ENCODE data around the gene NCSTN. TPM values are rescaled to one million over a fixed set of nuclear protein-coding genes. Genes with fewer than 3 reads are reported as not detected.

Gene NCSTN
- total and polyA plus RNA-seq, 2 of the 13 experiments (the other 11 are each of a cell fraction or from before 2014, with no cell fraction given), result 44.2 to 247 TPM

GRCh38 chr1:160397651-160398050 lies 54.5 kb downstream of the NCSTN start:
- no peak overlapping the region for H3K4me3 ChIP-seq (replicated peaks in 1 of 3; ENCODE audit: insufficient read depth in 1 of 3, low read depth in 2 of 3, low read length in 3 of 3)
- intact Hi-C loops (cut with micrococcal nuclease; ENCODE audit: unreplicated experiment), result no loop called here
- peaks cover 12 to 45% of the 10 kb centered on the region in 2 experiments for H3K27me3 ChIP-seq (ENCODE audit: control insufficient read depth in 1 of 2, insufficient read depth in 2 of 2, low read length in 2 of 2)
- ChIA-PET CTCF (ENCODE audit: low intra/inter-chr PET ratio, low total read pairs) (no interaction called here), POLR2A (no interaction called here)
- in situ Hi-C loops (cut with HindIII; ENCODE audit: extremely low pct_ligation_motif_present, low pct_unique_long_range_greater_than_20kb), result no loop called here
- no peaks in the 10 kb centered on the region for H3K9me3 ChIP-seq (ENCODE audit: low read length)
- H2AFZ ChIP-seq (ENCODE audit: low read length), result no peak overlapping the region
- no peaks in the 10 kb centered on the region for H4K20me1 ChIP-seq (ENCODE audit: insufficient read depth, low read length)
- H3K4me2 ChIP-seq (ENCODE audit: low read depth, low read length), result no peak overlapping the region
- WGBS (ENCODE audit: low lambda C conversion rate), result 6% methylated on average over 1 of the region's 1 CpG
- TF ChIP-seq ZBTB10 (CRISPR knock-in tag; IDR thresholded peaks at IDR 0.05; ENCODE audit: borderline replicate concordance) (no peak), ETV5 (CRISPR knock-in tag; IDR thresholded peaks at IDR 0.05; ENCODE audit: borderline replicate concordance) (no peak), ONECUT2 (CRISPR knock-in tag; IDR thresholded peaks at IDR 0.05) (no peak), ERF (CRISPR knock-in tag; IDR thresholded peaks at IDR 0.05) (no peak), IKZF1 (IDR thresholded peaks at IDR 0.05) (no peak), HMG20B (CRISPR knock-in tag; conservative IDR thresholded peaks at IDR 0.05) (no peak), SOX6 (IDR thresholded peaks at IDR 0.05) (no peak), SOX6 (CRISPR knock-in tag; IDR thresholded peaks at IDR 0.05) (no peak), ZNF740 (CRISPR knock-in tag; IDR thresholded peaks at IDR 0.05) (no peak), E2F2 (CRISPR knock-in tag; IDR thresholded peaks at IDR 0.05; ENCODE audit: borderline replicate concordance) (no peak), ZNF879 (CRISPR knock-in tag; IDR thresholded peaks at IDR 0.05) (no peak), FOXC1 (CRISPR knock-in tag; IDR thresholded peaks at IDR 0.05; ENCODE audit: borderline replicate concordance) (no peak), DPF2 (CRISPR knock-in tag; IDR thresholded peaks at IDR 0.05; ENCODE audit: borderline replicate concordance, low read depth) (no peak), PRMT3 (CRISPR knock-in tag; IDR thresholded peaks at IDR 0.05; ENCODE audit: borderline replicate concordance, low read depth) (no peak)
- TF ChIP-seq, protein P1, sequence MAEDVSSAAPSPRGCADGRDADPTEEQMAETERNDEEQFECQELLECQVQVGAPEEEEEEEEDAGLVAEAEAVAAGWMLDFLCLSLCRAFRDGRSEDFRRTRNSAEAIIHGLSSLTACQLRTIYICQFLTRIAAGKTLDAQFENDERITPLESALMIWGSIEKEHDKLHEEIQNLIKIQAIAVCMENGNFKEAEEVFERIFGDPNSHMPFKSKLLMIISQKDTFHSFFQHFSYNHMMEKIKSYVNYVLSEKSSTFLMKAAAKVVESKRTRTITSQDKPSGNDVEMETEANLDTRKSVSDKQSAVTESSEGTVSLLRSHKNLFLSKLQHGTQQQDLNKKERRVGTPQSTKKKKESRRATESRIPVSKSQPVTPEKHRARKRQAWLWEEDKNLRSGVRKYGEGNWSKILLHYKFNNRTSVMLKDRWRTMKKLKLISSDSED (CRISPR knock-in tag; IDR thresholded peaks at IDR 0.05), result no peak
- peaks cover 7% of the 10 kb centered on the region; the same call in 1 of the 2 replicates for H3K4me1 ChIP-seq (ENCODE audit: insufficient read depth, low read length)
- no peak overlapping the region for H3K9ac ChIP-seq (ENCODE audit: insufficient read depth, low read depth, low read length)
- DNase-seq (ENCODE audit: low spot score), result no peak
- BruUV-seq (replicated peaks), result no TSS peak
- H3K79me2 ChIP-seq (ENCODE audit: insufficient read depth, low read length), result no peaks in the 10 kb centered on the region
- no peaks in the 10 kb centered on the region for H3K36me3 ChIP-seq (replicated peaks in 1 of 2; ENCODE audit: control insufficient read depth in 1 of 2, insufficient read depth in 2 of 2, low read length in 2 of 2)
- FAIRE-seq, result no peak
- no peak overlapping the region for H3K27ac ChIP-seq (ENCODE audit: extremely low read length, insufficient read depth, low read length)
- ATAC-seq, result no peak

Measured in HepG2 (cell line).